NCI-H2196 treated with DMSO at 0.1 percent for 48 hours (cell line): ENCODE data around the gene EPHX1.
"Not testable (repeated sequence)": the region's sequence is repeated elsewhere in the genome, so short reads cannot be mapped to it uniquely, and the experiment has no call there.

Experiments used
- DNase-seq: peaks from one replicate; lab custom pipeline; 2025; ENCODE audit not compliant: unreplicated experiment; lab: John Stamatoyannopoulos, UW

Gene EPHX1

DNA sequence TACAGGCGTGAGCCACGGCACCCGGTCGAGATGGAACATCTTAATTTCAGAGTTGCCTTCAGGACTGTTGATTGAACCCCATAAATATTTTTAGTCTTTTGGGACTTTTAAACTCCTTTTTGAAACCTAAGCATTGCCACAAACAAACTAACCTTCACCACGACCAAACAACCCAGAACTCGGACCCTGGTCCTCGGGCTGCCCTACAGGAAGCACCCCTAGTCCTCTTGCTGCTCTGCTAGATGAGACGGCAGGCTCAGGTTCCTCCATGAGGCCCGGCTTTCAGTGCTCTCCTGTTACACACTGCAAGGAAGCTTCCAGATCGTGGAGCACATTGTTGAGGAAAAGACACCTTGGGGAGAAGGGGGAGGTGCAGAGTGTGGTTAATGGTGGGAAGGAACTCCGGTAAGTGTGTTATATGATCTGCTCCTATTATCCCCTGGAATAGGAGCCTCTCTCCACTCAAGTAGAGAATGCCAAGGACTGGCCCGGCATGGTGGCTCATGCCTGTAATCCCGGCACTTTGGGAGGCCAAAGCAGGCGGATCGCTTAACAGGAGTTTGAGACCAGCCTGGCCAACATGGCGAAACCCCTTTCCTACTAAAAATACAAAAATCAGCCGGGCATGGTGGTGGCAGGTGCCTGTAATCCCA, 5.7 kb downstream of the EPHX1 start:
- no peak for DNase-seq

DNA sequence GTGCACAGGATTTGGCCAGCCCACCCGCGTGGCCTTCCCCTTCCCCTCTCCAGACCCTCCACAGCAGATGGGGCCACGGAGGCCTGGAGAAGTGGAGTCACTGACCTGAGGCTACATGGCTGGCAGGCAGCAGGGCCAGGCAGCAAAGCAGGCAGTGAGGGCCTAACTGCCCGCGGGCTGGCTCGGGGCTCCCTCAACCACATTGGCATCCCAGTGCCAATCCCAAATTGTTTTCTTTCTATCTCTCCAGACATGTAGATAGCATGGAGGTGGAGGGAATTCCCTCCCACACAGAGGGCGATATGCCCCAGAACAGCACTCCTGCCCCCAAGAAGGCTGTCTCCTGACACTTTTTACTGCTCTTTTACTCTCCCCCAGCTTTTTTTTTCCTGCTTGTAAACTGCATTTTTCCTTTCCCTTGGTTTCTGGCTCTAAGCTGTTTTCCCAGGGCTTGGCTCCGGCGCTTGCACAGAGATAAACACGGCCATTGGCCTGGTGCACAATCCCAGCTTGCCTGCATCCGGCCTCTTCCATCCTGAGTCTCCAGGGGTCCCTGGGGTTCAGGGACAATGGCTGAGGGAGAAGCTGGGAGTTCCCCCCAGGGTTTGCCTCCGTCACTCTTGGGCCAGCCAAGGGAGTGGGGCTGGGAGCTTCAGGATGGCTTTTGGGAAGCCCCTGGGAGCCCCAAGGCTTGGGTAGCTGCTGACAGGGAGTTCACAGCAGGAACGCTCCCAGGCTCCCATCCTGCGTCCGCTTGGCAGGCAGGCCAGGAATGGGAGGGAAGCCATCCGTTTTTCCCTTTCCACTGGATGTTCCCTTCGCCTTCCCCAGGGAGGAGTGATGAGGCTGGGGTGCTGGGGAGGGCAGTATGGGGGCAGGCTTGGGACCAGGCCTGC, 7.0 kb downstream of the EPHX1 start:
- DNase-seq = no peak

DNA sequence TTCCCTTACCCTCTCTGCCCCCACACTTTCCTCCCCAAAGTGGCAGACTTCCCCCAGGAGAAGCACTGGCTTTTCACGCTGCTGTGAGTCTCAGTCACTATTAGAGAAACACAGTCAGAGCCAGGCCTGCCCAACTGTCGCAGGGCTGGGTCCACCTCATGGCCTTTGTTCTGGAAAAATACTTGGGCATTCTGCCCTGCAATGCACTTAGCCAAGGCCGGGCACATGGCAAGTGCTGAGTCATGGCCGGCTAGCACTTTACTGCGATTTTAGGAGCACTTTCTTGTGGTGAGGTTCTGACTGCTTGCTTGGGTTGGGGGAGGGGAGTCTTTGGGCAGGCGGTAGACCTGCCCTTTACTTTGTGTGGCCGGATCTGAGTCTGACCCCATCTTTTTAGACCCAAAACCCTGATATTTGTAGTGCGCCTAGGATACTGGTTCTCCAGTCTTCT, 7.7 kb downstream of the EPHX1 start:
- DNase-seq = peak; percentile 65

DNA sequence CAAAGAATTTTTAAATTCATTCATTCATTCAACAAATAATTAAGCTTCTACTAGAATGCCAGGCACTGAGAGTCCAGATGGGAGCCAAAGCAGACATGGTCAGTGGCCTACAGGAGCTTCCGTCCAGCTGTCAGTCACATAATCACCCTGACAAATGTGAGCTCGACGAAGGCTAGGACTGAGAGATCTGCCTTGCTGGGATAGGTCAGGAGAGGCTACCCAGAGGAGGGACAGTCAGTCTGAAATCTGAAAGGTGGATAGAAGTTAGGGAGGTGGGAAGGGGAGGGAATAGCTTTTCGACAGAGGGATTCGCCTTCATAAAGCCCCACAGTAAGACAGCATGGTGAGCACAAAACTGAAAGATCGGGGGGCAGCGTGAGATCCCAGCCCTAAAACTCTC, 8.3 kb downstream of the EPHX1 start:
- DNase-seq = no peak

DNA sequence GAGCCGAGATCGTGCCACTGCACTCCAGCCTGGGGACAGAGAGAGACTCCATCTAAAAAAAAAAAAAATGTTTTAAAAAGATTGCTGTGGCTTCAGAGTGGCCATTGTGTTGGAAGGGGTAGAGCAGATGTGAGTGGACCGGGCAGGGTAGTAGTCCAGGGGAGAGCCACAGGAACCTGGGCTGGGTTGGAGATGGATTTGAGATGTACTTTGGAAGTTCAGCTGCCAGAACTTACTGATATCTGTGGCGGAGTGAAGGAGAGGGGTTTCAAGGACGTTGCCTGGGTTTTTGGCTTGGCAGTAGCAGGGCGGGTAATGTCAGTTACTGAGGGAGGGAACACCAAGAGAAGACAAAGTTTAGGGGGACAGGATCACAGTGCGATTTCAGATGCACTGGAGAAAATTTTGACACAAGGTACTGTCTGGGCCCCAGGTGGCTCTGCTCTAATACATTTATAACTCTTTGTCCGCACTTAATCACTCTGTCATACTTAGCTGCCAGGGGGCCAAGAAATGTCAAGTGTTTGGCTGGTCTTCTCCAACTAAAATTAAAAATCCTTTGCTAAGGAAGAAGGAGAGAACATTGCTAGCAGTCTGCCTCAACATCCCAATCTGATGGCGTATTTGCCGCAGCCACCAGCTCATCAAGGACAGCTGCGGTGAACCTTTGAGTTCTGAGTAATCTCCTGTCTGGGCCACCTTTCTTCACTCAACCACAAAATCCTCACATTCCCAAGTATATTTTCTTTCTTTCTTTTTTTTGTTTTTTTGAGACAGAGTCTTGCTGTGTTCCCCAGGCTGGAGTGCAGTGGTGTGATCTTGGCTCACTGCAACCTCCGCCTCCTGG, 9.6 kb downstream of the EPHX1 start:
- DNase-seq = no peak

DNA sequence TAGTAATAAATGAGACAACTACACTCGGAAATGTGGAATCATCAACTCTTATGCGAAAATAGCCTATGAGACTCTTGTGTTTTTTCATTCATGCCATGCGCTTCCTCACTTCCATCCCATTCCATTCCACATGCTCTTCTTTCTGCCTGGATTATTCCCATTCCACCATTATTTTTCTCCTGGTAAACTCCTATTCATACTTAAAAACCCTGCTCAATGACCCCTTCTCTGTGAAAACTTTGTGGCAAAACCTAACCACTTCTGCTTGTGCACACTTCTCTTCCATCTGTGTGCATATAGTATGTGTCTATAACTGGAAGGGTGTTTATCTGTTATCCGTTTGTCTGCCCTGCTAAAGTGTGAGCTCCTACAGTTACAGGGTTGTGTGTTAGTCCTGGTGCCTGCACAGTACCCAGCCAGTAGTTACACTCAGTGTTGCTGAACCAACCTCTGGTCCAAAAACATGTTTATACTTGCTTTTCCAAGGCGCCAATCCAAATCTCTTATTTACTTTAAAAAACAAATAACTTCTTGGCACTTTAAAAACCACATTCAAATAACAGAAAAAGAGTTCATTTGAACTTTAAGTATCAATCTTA, 10.7 kb downstream of the EPHX1 start:
- DNase-seq = peak; percentile 60

DNA sequence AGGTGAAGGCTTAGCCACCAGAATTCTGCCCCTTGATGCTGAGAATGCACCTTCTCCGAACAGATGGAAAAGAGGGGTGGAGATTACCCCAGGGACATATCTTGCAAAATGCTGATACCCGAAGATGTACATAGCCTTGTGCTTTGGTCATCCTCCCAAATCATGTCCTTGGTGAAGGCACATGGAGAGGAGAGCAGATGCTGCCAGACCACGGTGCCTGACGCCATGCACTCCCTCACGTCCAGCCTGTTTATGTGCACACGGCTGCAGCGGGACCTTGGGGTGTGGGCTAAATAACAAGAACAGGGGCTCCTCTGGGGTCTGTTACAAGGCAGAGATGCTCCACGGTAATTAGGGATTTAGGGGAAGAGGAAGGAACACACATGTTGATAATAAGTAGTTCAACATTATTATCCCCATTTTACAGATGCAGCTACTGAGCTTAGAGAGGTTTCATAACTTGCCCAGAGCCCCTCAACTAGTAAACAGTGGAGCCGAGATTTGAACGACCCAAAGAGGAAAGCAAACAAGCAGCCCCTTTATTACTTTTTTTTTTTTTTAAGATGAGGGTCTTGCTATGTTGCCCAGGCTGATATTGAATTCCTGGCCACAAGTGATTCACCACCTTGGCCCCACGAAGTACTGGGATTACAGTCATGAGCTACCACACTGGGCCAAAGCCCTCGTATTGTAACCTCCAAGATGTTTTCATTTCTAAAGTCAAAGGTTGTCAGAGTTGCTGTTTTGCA, 12.9 kb downstream of the EPHX1 start:
- DNase-seq = no peak

DNA sequence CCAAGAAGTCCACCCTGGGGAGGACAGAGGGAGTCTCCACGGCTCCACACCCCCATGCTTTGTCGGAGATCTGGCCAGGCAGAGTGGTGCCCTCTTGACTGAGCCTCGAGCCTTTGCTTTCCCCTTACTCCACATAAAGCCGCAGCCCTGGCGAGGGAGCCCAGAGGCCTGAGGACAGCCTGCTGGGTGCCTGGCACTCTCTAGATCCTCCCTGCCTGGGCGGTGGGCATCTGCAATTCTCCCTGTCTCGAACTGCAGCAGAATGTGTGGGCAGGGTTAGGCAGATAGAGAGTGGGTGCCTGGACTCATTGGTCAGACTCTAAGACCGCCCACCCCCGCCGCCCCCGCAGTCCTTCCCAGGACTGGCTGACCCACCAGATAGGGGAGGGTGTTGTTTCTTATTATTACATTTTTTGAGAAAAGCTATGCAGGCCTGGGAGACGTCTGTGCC, 13.9 kb downstream of the EPHX1 start:
- no peak for DNase-seq

DNA sequence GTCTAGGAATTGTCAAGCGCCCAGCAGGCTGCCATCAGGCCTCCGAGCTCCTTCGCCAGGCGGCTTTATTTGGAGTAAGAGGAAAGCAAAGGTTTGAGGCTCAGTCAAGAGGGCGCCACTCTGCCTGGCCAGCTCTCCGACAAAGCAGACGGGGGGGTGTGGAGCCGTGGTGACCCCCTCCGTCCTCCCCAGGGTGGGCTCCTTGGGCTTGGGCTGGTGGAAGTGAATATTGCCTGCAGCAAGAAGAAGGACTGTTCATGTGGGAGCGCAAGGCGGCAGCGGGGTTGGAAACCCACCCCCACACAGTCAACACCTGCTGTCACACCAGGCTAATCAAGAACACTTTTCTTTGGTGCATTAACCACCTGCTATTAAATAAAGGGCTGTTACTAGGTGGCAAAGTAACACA, 14.6 kb downstream of the EPHX1 start:
- DNase-seq = peak; percentile 68

DNA sequence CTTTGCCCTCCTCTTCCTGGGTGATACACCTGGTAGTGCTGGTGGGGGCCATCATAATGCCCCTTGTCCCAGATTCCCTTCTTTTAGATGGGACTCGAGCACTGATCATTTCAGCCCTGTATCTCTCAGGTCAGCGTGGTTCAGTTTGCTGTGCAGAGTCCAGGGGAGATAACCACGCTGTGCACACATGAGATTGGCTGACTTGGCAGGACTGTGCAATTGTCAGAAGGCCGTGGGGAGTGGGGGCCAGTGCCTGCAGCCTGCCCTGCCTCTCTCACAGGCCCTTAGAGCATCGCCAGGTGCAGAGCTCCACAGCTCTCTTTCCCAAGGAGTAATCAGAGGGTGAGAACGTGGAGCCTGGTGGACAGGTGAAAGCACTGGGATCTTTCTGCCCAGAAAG, 15.2 kb downstream of the EPHX1 start:
- DNase-seq = peak; percentile 44

DNA sequence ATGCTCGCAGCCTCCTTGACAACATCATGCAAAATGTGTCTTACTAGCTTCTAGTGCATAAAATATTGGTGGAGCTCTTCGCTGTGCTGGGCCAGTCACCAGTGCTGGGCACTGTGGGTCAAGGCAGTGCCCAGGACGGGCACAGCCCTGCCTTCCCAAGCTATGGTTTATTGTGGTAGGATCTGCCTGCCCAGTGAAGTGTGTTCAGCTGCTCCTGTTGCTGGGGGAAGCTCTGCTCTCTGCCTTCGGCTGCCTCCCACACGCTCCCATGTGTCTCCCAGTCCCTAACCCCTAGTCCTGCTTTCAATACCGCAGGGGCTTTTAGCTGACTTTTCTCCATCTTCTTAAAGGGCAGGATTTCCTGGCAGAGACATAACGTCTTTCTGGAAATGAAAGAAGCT, 15.7 kb downstream of the EPHX1 start:
- DNase-seq = no peak

DNA sequence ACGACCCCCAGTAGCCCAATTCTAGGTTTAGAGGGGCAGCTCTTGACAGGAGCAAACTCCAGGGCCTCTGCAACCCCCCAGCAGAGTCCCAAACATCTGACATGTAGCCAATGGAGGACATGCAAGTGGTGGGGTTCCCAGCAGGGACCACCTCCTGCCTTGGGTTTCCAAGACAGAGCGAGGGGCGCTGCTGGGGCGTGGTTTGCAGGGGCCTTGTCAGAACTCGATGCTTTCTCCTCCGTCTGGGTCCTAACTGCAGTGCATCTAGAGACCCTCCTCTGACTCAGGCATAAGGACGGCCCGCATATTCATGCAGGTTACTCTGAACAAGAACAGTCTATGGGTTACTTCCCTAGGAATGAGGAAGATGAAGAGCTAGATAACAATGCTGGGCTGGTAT, 17.2 kb downstream of the EPHX1 start:
- no peak for DNase-seq

DNA sequence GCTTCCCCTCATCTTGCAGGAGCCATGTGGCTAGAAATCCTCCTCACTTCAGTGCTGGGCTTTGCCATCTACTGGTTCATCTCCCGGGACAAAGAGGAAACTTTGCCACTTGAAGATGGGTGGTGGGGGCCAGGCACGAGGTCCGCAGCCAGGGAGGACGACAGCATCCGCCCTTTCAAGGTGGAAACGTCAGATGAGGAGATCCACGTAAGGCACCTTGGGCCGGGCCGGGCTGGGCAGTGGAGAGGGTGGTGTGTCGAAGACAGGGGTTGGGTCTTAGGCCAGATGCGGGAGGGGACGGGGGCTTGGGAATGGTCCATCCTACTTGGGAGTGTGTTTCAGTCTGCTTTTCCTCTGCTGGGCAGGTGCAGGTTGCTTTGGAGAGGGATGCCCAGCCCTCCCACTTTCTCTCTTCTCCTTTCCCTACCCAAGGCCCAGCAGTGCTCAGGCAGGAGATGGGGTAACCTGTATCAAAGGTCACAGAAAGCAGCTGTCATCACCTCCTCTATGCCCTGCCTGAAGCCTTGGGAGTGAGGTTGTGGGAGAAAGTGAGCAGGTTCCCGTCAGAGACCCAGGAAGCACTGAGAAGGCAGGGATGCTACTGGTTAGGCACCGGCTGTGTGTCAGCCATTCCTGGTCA, 18.9 kb downstream of the EPHX1 start:
- no peak for DNase-seq

DNA sequence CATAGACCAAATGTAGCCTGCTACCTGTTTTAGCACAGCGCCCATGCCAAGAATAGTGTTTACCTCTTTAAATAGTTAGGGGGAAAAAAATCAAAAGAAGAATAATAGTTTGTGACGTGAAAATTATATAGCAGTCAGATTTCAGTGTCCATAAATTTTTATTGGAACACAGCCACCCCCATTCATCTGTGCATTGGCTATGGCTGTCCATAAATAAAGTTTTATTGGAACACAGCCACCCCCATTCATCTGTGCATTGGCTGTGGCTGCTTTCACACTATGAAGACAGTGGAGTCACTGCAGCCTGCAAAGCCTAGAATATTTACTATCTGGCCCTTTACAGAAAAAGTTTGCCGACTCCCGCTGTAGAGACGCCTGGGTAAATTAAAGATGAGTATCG, 20.9 kb downstream of the EPHX1 start:
- DNase-seq = no peak

DNA sequence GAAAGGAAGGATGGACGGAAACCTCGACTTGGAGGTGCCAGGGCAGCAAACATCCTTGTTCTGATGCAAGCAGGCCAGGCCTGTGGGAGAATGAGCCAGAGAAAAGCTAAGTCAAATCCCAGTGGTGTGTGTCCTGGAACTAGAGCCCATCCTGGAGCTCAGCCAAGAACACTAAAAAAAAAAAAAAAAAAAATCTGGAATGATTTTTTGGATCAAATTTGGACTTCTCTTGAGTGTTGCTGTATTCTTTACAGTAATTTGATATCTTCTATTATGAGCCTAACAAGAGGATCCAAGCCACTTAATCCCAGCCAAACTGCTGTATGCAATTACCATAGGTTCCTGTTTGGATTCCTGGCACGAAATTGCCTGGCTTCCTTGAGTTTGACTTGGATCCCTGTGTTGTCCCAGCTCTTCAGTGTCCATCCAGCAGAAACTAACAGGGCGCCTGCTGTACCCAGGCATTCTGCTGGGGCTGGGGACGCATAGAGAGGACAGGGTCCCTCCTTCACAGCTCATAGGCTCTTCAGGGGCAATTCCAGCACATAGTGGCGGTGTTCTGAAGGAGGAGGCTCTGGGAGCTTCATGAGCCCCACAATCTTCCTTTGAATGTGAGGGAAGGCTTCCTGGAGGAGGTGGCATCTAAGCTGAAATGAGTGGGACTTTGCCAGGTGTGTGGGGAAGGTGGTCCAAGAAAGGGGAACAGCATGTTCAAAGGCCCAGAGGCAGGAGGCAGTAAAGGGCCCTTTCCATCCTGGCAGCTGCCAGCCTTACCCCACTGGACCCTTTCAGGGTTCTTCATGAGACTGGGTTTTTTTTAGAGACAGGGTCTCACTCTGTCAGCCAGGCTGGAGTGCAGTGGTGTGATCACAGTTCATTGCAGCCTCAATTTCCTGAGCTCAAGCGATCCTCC, 24.7 kb downstream of the EPHX1 start:
- DNase-seq = peak; percentile 74

DNA sequence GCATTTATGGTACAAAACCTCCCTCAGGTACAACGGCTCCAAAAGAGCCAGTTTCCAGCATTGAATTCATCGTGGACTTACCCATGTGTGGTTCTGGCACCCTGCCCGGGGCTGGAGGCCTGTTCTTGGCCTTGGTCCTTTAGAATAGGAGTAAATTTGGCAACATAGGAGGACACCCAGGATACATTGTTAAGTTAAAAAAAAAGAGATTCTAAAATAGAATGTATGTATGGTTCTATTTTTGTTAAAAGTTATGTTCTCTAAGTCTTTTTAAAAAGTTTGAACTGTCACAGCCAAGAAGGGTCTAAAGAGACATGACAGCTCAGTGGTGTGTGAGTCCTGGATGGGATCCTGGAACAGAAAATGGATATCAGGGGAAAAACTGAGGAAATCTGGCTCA, 25.9 kb downstream of the EPHX1 start:
- DNase-seq = no peak

DNA sequence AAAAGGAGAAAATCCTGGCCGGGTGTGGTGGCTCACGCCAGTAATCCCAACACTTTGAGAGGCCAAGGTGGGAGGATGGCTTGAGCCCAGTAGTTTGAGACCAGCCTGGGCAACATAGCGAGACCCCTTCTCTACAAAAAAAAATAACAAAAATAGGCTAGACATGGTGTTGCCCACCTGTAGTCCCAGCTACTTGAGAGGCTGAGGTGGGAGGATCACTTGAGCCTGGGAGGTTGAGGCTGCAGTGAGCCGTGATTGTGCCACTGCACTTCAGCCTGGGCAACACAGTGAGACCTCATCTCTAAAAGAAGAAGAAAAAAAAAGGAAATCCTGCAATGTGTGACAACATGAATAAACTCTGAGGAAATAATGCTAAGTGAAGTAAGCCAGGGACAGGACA, 26.4 kb downstream of the EPHX1 start:
- DNase-seq = not testable (repeated sequence)

DNA sequence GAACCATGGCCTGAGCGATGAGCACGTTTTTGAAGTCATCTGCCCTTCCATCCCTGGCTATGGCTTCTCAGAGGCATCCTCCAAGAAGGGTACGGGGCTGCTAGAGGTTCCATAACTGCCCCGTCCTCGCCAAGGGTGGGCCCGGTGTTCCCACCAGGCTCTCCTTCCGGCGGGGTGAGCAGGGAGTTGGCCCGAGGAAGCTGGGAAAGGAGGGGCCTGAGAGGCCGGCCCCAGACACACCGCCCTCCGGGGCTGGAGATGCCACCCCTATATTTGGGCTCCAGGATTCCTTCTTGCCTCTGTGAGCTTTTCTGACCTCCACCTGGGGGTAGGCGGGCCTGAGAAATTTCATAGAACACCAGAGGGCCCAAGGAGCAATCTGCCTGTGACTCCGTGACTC, 28.9 kb downstream of the EPHX1 start:
- no peak for DNase-seq

DNA sequence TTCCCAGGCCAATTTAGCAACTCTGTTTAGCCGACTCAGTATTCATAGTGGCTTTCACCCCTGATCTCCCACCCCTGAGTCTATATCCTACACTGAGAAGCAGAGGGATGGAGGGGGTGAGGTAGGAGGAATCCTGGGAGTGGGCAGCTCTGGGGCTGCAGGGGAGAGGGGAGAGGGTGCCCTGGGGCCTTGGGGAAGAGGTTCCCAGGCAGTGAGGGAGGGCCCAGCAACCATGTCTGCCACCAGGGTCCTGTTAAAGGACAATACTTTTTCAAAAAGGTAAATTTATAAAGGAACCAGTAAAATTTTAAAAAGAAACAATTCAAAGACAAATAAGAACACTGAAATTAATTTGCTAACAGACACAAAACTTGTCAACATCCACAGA, 30.3 kb downstream of the EPHX1 start:
- no peak for DNase-seq
